ENCODE results near the gene UNG. TPM values are rescaled to one million over a fixed set of nuclear protein-coding genes. Genes with fewer than 3 reads are reported as not detected.

UNG gene
- total RNA-seq, 1 donor from 2014 or later = 20.5 TPM

DNA sequence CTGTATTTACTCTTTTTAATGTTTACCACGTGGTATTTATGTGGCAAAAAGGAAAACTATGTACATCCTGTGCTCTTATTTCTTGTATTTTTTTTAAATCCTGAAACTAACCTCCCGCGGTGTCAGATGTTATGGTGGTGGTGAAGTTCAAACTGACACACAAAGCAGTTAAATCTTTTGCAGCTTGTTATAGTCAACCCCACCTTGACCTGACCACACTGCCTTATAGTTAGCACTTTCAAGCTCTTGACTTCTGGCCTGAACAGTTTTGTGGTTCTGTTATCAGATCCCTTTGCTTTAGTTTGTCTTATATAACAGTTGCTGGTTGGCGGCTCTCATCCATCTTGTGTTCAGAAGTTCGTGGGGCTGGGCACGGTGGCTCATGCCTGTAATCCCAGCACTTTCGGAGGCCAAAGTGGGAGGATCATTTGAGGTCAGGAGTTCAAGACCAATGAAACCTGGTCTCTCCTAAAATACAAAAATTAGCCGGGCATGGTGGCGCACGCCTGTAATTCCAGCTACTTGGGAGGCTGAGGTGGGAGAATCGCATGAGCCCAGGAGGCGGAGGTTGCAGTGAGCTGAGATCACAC is 2.1 kb downstream of the UNG start:
- no peak for TF ChIP-seq CTCF (IDR thresholded peaks at IDR 0.05)
- peak overlapping the region; percentile 98 for H3K4me3 ChIP-seq
- no peak for ATAC-seq
- no peaks in the 10 kb centered on the region for H3K27me3 ChIP-seq (ENCODE audit: low read depth)
- no peaks in the 10 kb centered on the region for H3K9me3 ChIP-seq
- peaks cover 37% of the 10 kb centered on the region for H3K36me3 ChIP-seq
- intact Hi-C loops (cut with DNase I) = loop anchor here (10.0 kb wide), 1 partner anchor 215 kb away; the partner anchor contains the start of gene DAO
- H3K4me1 ChIP-seq = peaks cover 23% of the 10 kb centered on the region
- DNase-seq = no peak
- peak overlapping the region; percentile 89 for H3K27ac ChIP-seq

GRCh38 chr12:109100741-109101140 is 3.3 kb downstream of the UNG start:
- H3K27ac ChIP-seq = no peak overlapping the region
- peaks cover 23% of the 10 kb centered on the region for H3K4me1 ChIP-seq
- H3K9me3 ChIP-seq = no peaks in the 10 kb centered on the region
- intact Hi-C loops (cut with DNase I) = no loop called here
- H3K27me3 ChIP-seq (ENCODE audit: low read depth) = no peaks in the 10 kb centered on the region
- ATAC-seq = no peak
- no peak overlapping the region for H3K4me3 ChIP-seq
- no peak for TF ChIP-seq CTCF (IDR thresholded peaks at IDR 0.05)
- no peak for DNase-seq
- H3K36me3 ChIP-seq = peaks cover 49% of the 10 kb centered on the region

- Histone ChIP-seq H3K27me3 (ENCODE audit: low read depth) (no peaks in the 10 kb centered on the region), H3K9me3 (no peaks in the 10 kb centered on the region), H3K36me3 (peaks cover 64% of the 10 kb centered on the region), H3K4me3 (no peak overlapping the region), H3K27ac (no peak overlapping the region), H3K4me1 (peaks cover 19% of the 10 kb centered on the region)
- intact Hi-C loops (cut with DNase I) = no loop called here
- no peak for DNase-seq
- no peak for TF ChIP-seq CTCF (IDR thresholded peaks at IDR 0.05)
- no peak for ATAC-seq
These were observed 5.1 kb downstream of the UNG start for GRCh38 chr12:109102491-109102890.

GRCh38 chr12:109105176-109105575 is 7.8 kb downstream of the UNG start:
- no peaks in the 10 kb centered on the region for H3K9me3 ChIP-seq
- H3K4me3 ChIP-seq = no peak overlapping the region
- intact Hi-C loops (cut with DNase I) = no loop called here
- H3K27me3 ChIP-seq (ENCODE audit: low read depth) = no peaks in the 10 kb centered on the region
- no peak for TF ChIP-seq CTCF (IDR thresholded peaks at IDR 0.05)
- ATAC-seq (no peak), DNase-seq (no peak)
- H3K36me3 ChIP-seq = peaks cover 76% of the 10 kb centered on the region
- peaks cover under 1% of the 10 kb centered on the region for H3K4me1 ChIP-seq
- H3K27ac ChIP-seq = no peak overlapping the region

GRCh38 chr12:109109746-109110350 is 12.5 kb downstream of the UNG start:
- Histone ChIP-seq H3K9me3 (no peaks in the 10 kb centered on the region), H3K36me3 (peaks cover 39% of the 10 kb centered on the region), H3K4me3 (no peak overlapping the region), H3K27ac (peak overlapping the region; percentile 95), H3K4me1 (peaks cover 38% of the 10 kb centered on the region), H3K27me3 (ENCODE audit: low read depth) (no peaks in the 10 kb centered on the region)
- intact Hi-C loops (cut with DNase I) = no loop called here
- TF ChIP-seq CTCF (IDR thresholded peaks at IDR 0.05) = no peak
- ATAC-seq = no peak
- DNase-seq = no peak

Measured in lower lobe of right lung (tissue), 2 donors.